Measurements from ENCODE around the gene FAM241A.
"Not testable (repeated sequence)": the region's sequence is repeated elsewhere in the genome, so short reads cannot be mapped to it uniquely, and the experiment has no call there.

Gene FAM241A

DNA sequence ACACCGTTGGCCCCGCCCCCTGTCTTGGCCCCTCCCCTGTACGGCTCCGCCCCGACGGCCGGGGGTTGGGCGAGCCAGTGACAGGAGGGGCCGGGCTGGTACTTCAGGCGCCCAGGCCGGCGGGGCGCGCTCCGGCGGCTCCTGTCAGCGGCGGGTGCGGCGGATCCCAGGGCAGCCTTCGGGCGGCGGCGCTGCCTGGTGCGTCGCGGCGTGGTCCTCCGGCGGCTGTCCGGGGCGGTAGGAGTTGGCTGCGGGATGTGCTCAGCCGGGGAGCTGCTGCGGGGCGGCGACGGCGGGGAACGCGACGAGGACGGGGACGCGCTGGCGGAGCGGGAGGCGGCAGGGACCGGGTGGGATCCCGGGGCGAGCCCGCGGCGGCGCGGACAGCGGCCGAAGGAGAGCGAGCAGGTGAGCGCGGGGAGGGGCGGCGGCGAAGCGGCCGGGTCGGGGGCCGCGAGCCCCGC is at the start of gene FAM241A:
Gene FAM241A, plus strand, starts transcription at position 129 of the 464 bp plus-strand sequence. Its CDS starts 127 bp downstream, at position 256.
- DNase-seq (ENCODE audit: low spot score), result peak; percentile 97
- FAIRE-seq, result peak; percentile 91

GRCh38 chr4:112098841-112099530 is 46.3 kb upstream of the FAM241A start:
- FAIRE-seq, result no peak
- DNase-seq (ENCODE audit: low spot score), result no peak

GRCh38 chr4:112099701-112100297 is 45.5 kb upstream of the FAM241A start:
- peak; percentile 90 for FAIRE-seq

GRCh38 chr4:112102875-112103370 is 42.3 kb upstream of the FAM241A start:
- FAIRE-seq, result no peak
- DNase-seq (ENCODE audit: low spot score), result no peak

More at GRCh38 chr4:112099701-112100297, 45.5 kb upstream of the FAM241A start:
- DNase-seq (ENCODE audit: low spot score), result peak; percentile 40

- no peak for FAIRE-seq
- DNase-seq (ENCODE audit: low spot score), result no peak
Observed at GRCh38 chr4:112105201-112105969, 39.9 kb upstream of the FAM241A start.

DNA sequence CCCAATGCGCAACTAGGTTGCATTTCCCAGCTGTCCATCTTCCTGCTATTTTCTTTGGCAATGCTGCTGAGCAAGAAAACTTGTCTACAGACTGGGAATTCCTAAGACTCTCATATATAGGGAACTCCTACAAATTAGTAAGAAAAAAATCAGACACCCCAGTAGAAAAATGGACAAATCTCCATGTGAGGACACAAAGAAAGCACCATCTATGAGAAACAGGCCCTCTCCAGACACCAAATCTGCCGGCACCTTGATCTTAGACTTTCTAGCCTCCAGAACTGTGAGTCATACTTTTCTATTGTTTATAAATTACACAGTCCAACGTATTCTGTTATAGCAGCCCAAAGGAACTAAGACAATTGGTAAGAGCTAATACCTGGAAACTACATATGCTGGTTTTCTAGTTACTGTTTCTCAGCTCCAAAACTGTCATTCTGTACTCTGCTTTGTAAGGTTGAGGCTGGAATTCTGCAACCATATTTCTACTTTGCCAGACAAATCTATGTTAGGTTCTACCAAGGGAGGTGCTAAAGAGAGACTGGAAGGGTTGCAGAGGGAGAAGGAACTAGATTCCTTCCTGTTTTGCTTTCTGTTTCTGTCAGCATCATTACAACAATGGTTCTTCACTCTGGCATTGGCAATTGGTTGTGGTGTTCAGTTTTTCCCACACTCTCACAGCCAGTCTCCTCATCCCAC is 35.7 kb upstream of the FAM241A start:
- DNase-seq (ENCODE audit: low spot score) (no peak), FAIRE-seq (no peak)

GRCh38 chr4:112110059-112110425 is 35.2 kb upstream of the FAM241A start:
- FAIRE-seq, result no peak
- DNase-seq (ENCODE audit: low spot score), result no peak

DNA sequence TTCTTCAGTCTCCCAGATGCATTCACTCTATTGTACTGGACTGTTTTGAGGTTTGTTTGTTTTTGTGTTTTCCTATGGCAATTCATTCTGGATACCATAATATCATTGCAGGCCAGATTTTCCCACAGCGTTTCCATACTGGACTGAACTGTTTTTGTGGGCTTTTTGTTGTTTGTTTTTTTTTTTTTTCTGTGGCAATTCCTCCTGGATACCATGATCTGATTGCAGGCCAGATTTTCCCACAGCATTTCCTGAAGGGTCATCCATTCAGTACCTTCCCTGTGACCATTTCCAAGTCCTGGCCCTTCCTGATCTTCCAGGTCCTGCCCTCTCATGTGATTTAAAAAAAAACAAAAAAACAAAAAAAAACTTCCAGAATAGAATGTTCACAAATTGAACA is 33.9 kb upstream of the FAM241A start:
- no peak for FAIRE-seq

DNA sequence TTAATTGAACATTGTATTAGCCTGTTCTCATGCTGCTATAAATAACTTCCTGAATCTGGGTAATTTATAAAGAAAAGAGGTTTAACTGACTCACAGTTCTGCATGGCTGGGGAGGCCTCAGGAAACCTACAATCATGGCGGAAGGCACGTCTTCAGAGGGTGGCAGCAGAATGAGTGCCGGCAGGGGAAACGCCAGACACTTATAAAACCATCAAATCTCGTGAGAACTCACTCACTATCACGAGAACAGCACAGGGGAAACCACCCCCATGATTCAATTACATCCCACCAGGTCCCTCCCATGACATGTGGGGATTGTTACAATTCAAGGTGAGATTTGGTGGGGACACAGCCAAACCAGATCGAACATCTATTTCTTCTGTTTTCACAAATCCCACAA is 33.2 kb upstream of the FAM241A start:
- DNase-seq (ENCODE audit: low spot score); FAIRE-seq: not testable (repeated sequence)

More for the DNA sequence above, 33.9 kb upstream of the FAM241A start:
- no peak for DNase-seq (ENCODE audit: low spot score)

GRCh38 chr4:112112590-112113170 is 32.6 kb upstream of the FAM241A start:
- FAIRE-seq (no peak), DNase-seq (ENCODE audit: low spot score) (no peak)

GRCh38 chr4:112113864-112114263 is 31.4 kb upstream of the FAM241A start:
- no peak for FAIRE-seq

DNA sequence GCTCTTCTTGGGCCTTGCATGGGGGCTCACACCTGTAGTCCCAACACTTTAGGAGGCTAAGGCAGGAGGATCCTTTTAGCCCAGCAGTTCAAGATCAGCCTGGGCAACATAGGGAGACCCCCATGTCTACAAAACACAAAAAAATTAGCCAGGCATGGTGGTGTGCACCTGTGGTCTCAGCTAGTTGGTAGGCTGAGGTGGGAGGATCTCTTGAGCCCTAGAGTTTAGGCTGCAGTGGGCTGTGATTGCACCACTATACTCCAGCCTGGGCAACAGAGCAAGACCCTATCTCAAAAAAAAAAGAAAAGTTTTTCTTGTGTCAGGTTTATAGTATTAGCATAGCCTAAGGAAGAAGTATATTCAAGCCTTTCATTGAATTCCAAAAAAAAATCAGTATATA is 30.8 kb upstream of the FAM241A start:
- no peak for FAIRE-seq

More at GRCh38 chr4:112113864-112114263, 31.4 kb upstream of the FAM241A start:
- DNase-seq (ENCODE audit: low spot score), result no peak

GRCh38 chr4:112118742-112119352 is 26.4 kb upstream of the FAM241A start:
- DNase-seq (ENCODE audit: low spot score) (no peak), FAIRE-seq (no peak)

More for the DNA sequence above, 30.8 kb upstream of the FAM241A start:
- DNase-seq (ENCODE audit: low spot score), result no peak

GRCh38 chr4:112119353-112119783 is 25.9 kb upstream of the FAM241A start:
- FAIRE-seq (no peak), DNase-seq (ENCODE audit: low spot score) (no peak)

DNA sequence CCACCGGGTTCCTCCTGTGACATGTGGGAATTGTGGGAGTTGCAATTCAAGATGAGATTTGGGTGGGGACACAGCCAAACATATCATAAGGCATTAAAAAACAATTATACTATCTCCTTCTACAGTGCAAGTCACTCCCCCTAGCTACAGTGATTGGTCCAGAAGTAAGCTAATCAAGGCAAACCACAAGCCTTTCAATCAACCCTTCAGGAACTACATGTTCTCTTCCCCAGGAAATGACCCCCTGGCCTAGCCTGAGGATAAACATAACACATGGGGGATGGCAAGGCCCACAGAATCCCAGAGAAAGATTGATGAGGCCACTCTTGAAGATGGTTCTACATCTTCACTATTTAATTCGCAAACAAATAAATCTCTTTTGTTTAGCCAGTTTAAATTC is 25.2 kb upstream of the FAM241A start:
- FAIRE-seq (no peak), DNase-seq (ENCODE audit: low spot score) (no peak)

- no peak for FAIRE-seq
- no peak for DNase-seq (ENCODE audit: low spot score)
Observed at GRCh38 chr4:112125416-112125815, 19.8 kb upstream of the FAM241A start.

GRCh38 chr4:112127048-112127637 is 18.1 kb upstream of the FAM241A start:
- FAIRE-seq, result no peak
- DNase-seq (ENCODE audit: low spot score), result no peak

GRCh38 chr4:112127803-112128202 is 17.5 kb upstream of the FAM241A start:
- no peak for DNase-seq (ENCODE audit: low spot score)
- peak; percentile 68 for FAIRE-seq

GRCh38 chr4:112128452-112128851 is 16.8 kb upstream of the FAM241A start:
- FAIRE-seq (no peak), DNase-seq (ENCODE audit: low spot score) (no peak)

DNA sequence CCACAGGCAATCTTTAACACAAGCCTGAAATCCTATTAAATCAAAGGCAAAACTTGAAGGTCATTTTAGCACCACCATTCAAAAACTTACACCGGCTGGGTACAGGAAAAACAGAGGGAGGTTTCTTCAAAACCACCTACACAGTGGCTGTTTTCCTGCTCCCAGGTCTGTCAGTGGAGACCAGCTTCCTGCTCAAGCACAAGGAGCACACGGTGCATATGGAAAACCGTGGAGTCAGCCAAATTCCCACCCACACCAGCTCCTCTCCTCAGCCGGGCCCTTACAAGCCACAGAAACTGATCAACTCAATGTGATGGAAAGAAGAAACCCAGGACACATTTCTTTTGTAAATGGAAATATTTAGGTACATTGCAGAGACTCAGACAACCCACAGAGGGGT is 14.3 kb upstream of the FAM241A start:
- FAIRE-seq (no peak), DNase-seq (ENCODE audit: low spot score) (peak; percentile 37)

All from urothelium cell line (cell line).